HepG2 (cell line): ENCODE data around the gene CAMK2N2. TPM values are rescaled to one million over a fixed set of nuclear protein-coding genes. Genes with fewer than 3 reads are reported as not detected.

Experiments used
- ATRX ChIP-seq: sonication (generic); formaldehyde crosslinking; IDR thresholded peaks from 2 replicates; pipeline ENCODE4 v1.4.0; 2020; ENCODE audit warnings: missing genetic modification reagents, borderline replicate concordance
- BHLHE40 ChIP-seq: IDR thresholded peaks from 2 replicates; pipeline ENCODE4 v1.6.1; 2011; ENCODE audit warnings: low read length, improper control_type of control experiment
- E2F5 ChIP-seq: sonication (generic); formaldehyde crosslinking; conservative IDR thresholded peaks from 2 replicates; pipeline ENCODE4 v1.4.0; 2020; ENCODE audit warnings: missing genetic modification reagents
- FOSL1 ChIP-seq: sonication (generic); formaldehyde crosslinking; IDR thresholded peaks from 2 replicates; pipeline ENCODE4 v1.9.0; 2021; ENCODE audit warnings: missing genetic modification reagents, borderline replicate concordance
- FOXK2 ChIP-seq: fragments of 450-650 bp; IDR thresholded peaks from 2 replicates; pipeline ENCODE4 v1.6.1; 2016
- MED8 ChIP-seq: sonication (generic); formaldehyde crosslinking; IDR thresholded peaks from 2 replicates; pipeline ENCODE4 v1.8.1; 2023; ENCODE audit warnings: mild to moderate bottlenecking, missing genetic modification reagents; ENCODE audit not compliant: insufficient replicate concordance
- NAIF1 ChIP-seq: sonication (generic); formaldehyde crosslinking; IDR thresholded peaks from 2 replicates; pipeline ENCODE4 v1.5.0; 2020; ENCODE audit warnings: mild to moderate bottlenecking, missing genetic modification reagents, borderline replicate concordance
- PCBP2 ChIP-seq: fragments of 200-400 bp; formaldehyde crosslinking; optimal IDR thresholded peaks from 2 replicates; pipeline ENCODE3; 2018; ENCODE audit warnings: low read length, low read depth; ENCODE audit not compliant: poor library complexity, severe bottlenecking
- RXRB ChIP-seq: IDR thresholded peaks from 2 replicates; pipeline ENCODE4 v1.6.1; 2016; ENCODE audit warnings: borderline replicate concordance, missing genetic modification reagents, missing compliant biosample characterization
- ZEB1 ChIP-seq: IDR thresholded peaks from 2 replicates; pipeline ENCODE4 v1.6.1; 2012; ENCODE audit warnings: mild to moderate bottlenecking, low read depth, inconsistent platforms; ENCODE audit not compliant: insufficient replicate concordance
- ZNF275 ChIP-seq: sonication (generic); formaldehyde crosslinking; IDR thresholded peaks from 2 replicates; pipeline ENCODE4 v1.8.0; 2022; ENCODE audit warnings: missing genetic modification reagents, mild to moderate bottlenecking, inconsistent platforms, borderline replicate concordance
- ZNF335 ChIP-seq: sonication (generic); formaldehyde crosslinking; IDR thresholded peaks from 2 replicates; pipeline ENCODE4 v1.4.0; 2020; ENCODE audit warnings: missing genetic modification reagents
- ZNF367 ChIP-seq: sonication (generic); formaldehyde crosslinking; IDR thresholded peaks from 2 replicates; pipeline ENCODE4 v1.4.0; 2020; ENCODE audit warnings: missing genetic modification reagents, borderline replicate concordance
- ZNF546 ChIP-seq: sonication (generic); formaldehyde crosslinking; conservative IDR thresholded peaks from 2 replicates; pipeline ENCODE4 v1.8.1; 2023; ENCODE audit warnings: mild to moderate bottlenecking, missing genetic modification reagents
- ZNF607 ChIP-seq: sonication (generic); formaldehyde crosslinking; IDR thresholded peaks from 2 replicates; pipeline ENCODE4 v1.5.1; 2020; ENCODE audit warnings: missing genetic modification reagents, mild to moderate bottlenecking, borderline replicate concordance
- ZNF616 ChIP-seq: sonication (generic); formaldehyde crosslinking; IDR thresholded peaks from 2 replicates; pipeline ENCODE4 v1.5.0; 2020; ENCODE audit warnings: low read depth, mild to moderate bottlenecking, missing genetic modification reagents
- ZNF639 ChIP-seq: conservative IDR thresholded peaks from 2 replicates; pipeline ENCODE4 v1.6.1; 2018; ENCODE audit warnings: missing genetic modification reagents
- ZNF878 ChIP-seq: sonication (generic); formaldehyde crosslinking; IDR thresholded peaks from 2 replicates; pipeline ENCODE4 v1.8.1; 2023; ENCODE audit warnings: mild to moderate bottlenecking, missing genetic modification reagents, moderate library complexity
- ZNF891 ChIP-seq: sonication (generic); formaldehyde crosslinking; IDR thresholded peaks from 2 replicates; pipeline ENCODE4 v1.5.0; 2020; ENCODE audit warnings: mild to moderate bottlenecking, missing genetic modification reagents
- polyA plus RNA-seq, 8 experiments: library from polyadenylated mRNA; depleted of rRNA in 3 of 8; stranded (reverse) in 7 of 8; unstranded in 1 of 8; fragments of >200 nt; fragmentation: Illumina TruSeq in 4 of 8; extraction: Trizol in 4 of 8; gene quantifications; 2 replicates each; pipeline versions ENCODE4 v1.2.1 to v1.2.3, GENCODE V29; 2011 to 2016; ENCODE audit warnings: low read depth in 4 of 8, missing spikeins in 1 of 8, mixed read lengths in 1 of 8; ENCODE audit not compliant: insufficient read depth in 1 of 8
- total RNA-seq, 5 experiments: library from RNA; depleted of rRNA; stranded (reverse); fragments of >200 nt; fragmentation: Illumina TruSeq; extraction: Trizol; gene quantifications; 2 replicates each; pipeline ENCODE4 v1.2.3, GENCODE V29; 2016; ENCODE audit warnings: low read depth in 1 of 5
- TF ChIP-seq, protein P1 (sequence below): sonication (generic); formaldehyde crosslinking; IDR thresholded peaks from 2 replicates; pipeline ENCODE4 v1.4.0; 2020; ENCODE audit warnings: mild to moderate bottlenecking, missing genetic modification reagents
- TF ChIP-seq, protein P2 (sequence below): IDR thresholded peaks from 2 replicates; pipeline ENCODE4 v1.6.1; 2012; ENCODE audit warnings: inconsistent platforms
- TF ChIP-seq, protein P3 (sequence below): sonication (generic); formaldehyde crosslinking; IDR thresholded peaks from 2 replicates; pipeline ENCODE4 v1.9.0; 2021; ENCODE audit warnings: missing genetic modification reagents, borderline replicate concordance
- TF ChIP-seq, protein P4 (sequence below): sonication (generic); formaldehyde crosslinking; IDR thresholded peaks from 2 replicates; pipeline ENCODE4 v1.5.0; 2020; ENCODE audit warnings: missing genetic modification reagents

The CAMK2N2 gene
- total and polyA plus RNA-seq, 2 of the 13 experiments (the other 11 are each of a cell fraction or from before 2014, with no cell fraction given): 0.12 to 0.27 TPM

DNA sequence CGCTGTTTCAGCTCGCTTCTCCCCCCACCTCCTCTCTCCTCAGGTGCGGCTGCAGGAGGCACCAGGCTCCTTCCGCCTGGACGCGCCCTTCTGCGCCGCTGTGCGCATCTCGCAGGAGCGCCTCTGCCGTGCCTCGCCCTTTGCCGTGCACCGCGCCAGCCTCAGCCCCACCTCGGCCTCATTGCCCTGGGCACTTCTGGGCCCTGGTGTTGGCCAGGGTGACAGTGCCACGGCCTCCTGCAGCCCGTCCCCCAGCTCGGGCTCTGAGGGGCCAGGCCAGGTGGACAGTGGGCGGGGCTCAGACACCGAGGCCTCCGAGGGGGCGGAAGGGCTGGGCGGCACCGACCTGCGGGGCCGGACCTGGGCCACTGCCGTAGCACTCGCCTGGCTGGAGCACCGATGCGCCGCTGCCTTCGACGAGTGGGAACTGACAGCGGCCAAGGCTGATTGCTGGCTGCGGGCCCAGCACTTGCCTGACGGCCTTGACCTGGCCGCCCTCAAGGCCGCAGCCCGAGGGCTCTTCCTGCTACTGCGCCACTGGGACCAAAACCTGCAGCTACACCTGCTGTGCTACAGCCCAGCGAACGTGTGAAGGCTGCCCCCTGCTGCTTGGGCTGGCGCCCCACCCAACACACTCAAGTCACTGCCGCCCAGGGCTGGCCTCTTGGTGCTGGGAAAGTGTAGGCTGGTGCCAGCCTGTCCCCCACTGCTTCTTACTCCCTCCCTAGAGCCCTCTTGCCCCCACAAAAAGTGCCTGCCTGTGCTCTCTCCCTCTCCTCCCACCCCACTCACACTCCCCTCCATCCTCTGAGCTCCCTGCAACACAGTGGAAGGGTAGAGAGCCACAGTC, 19.7 kb downstream of the CAMK2N2 start (continued):
- TF ChIP-seq BHLHE40 (peak; percentile 47; the same call in 1 of the 2 replicates), ZEB1 (peak; percentile 54), ZNF546 (CRISPR knock-in tag) (peak; percentile 83; the same call in 1 of the 2 replicates), ZNF878 (peak; percentile 51; the same call in 1 of the 2 replicates), NAIF1 (CRISPR knock-in tag) (no peak), MED8 (CRISPR knock-in tag) (no peak), ZNF607 (CRISPR knock-in tag) (peak; percentile 86; the same call in 1 of the 2 replicates), PCBP2 (no peak), RXRB (CRISPR knock-in tag) (peak; percentile 96), ZNF616 (CRISPR knock-in tag) (peak; percentile 62; the same call in 1 of the 2 replicates), ATRX (CRISPR knock-in tag) (no peak), FOXK2 (no peak), ZNF367 (CRISPR knock-in tag) (no peak), ZNF639 (no peak; the same call in 1 of the 2 replicates), E2F5 (no peak), FOSL1 (CRISPR knock-in tag) (peak; percentile 20; the same call in 1 of the 2 replicates), ZNF275 (CRISPR knock-in tag) (peak; percentile 83; the same call in 1 of the 2 replicates), ZNF335 (0 out of 2 replicates have a peak, but pooled peaks have one; percentile 44), ZNF891 (CRISPR knock-in tag) (peak; percentile 78)
- TF ChIP-seq, protein P1, sequence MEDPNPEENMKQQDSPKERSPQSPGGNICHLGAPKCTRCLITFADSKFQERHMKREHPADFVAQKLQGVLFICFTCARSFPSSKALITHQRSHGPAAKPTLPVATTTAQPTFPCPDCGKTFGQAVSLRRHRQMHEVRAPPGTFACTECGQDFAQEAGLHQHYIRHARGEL (CRISPR knock-in tag): no peak
- TF ChIP-seq, protein P2, sequence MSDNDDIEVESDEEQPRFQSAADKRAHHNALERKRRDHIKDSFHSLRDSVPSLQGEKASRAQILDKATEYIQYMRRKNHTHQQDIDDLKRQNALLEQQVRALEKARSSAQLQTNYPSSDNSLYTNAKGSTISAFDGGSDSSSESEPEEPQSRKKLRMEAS: peak; percentile 88
- TF ChIP-seq, protein P3, sequence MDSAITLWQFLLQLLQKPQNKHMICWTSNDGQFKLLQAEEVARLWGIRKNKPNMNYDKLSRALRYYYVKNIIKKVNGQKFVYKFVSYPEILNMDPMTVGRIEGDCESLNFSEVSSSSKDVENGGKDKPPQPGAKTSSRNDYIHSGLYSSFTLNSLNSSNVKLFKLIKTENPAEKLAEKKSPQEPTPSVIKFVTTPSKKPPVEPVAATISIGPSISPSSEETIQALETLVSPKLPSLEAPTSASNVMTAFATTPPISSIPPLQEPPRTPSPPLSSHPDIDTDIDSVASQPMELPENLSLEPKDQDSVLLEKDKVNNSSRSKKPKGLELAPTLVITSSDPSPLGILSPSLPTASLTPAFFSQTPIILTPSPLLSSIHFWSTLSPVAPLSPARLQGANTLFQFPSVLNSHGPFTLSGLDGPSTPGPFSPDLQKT (CRISPR knock-in tag): no peak
- TF ChIP-seq, protein P4, sequence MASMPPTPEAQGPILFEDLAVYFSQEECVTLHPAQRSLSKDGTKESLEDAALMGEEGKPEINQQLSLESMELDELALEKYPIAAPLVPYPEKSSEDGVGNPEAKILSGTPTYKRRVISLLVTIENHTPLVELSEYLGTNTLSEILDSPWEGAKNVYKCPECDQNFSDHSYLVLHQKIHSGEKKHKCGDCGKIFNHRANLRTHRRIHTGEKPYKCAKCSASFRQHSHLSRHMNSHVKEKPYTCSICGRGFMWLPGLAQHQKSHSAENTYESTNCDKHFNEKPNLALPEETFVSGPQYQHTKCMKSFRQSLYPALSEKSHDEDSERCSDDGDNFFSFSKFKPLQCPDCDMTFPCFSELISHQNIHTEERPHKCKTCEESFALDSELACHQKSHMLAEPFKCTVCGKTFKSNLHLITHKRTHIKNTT (CRISPR knock-in tag): no peak
